BE2C (cell line): ENCODE measurements around the gene PCK2.

Source experiments
- DNase-seq: peaks from one replicate; pipeline ENCODE4 v3.0.0-alpha.2; 2020
- H3K27me3 ChIP-seq: fragments of 250-450 bp; sonication (Bioruptor Pico); 2 replicates; pipeline ENCODE4 v1.5.1; 2020; ENCODE audit warnings: mild to moderate bottlenecking
- H3K36me3 ChIP-seq: fragments of 250-450 bp; sonication (Bioruptor Pico); 2 replicates; pipeline ENCODE4 v1.5.1; 2020; ENCODE audit warnings: mild to moderate bottlenecking
- H3K4me1 ChIP-seq: fragments of 250-450 bp; sonication (Bioruptor Pico); 2 replicates; pipeline ENCODE4 v1.5.1; 2020
- H3K4me3 ChIP-seq: 2 replicates; pipeline ENCODE4 v1.5.1; 2011; ENCODE audit warnings: low read depth, low read length
- H3K9me3 ChIP-seq: fragments of 250-450 bp; sonication (Bioruptor Pico); 2 replicates; pipeline ENCODE4 v1.5.1; 2020
- CTCF ChIP-seq: IDR thresholded peaks from 2 replicates; pipeline ENCODE4 v1.5.1; 2012; ENCODE audit warnings: mild to moderate bottlenecking, low read depth, low read length

Gene PCK2

GRCh38 chr14:24110060-24110459 lies 15.9 kb downstream of the PCK2 start:
- Histone ChIP-seq H3K4me3 (no peak overlapping the region), H3K36me3 (no peaks in the 10 kb centered on the region), H3K27me3 (no peaks in the 10 kb centered on the region), H3K9me3 (no peaks in the 10 kb centered on the region), H3K4me1 (no peaks in the 10 kb centered on the region)
- no peak for DNase-seq
- no peak for TF ChIP-seq CTCF

GRCh38 chr14:24110523-24110922 lies 16.4 kb downstream of the PCK2 start:
- no peak for DNase-seq
- H3K4me1 ChIP-seq: no peaks in the 10 kb centered on the region; the same call in 1 of the 2 replicates
- no peaks in the 10 kb centered on the region for H3K9me3 ChIP-seq
- no peak overlapping the region for H3K4me3 ChIP-seq
- no peaks in the 10 kb centered on the region for H3K36me3 ChIP-seq
- no peaks in the 10 kb centered on the region for H3K27me3 ChIP-seq
- TF ChIP-seq CTCF: no peak

DNA sequence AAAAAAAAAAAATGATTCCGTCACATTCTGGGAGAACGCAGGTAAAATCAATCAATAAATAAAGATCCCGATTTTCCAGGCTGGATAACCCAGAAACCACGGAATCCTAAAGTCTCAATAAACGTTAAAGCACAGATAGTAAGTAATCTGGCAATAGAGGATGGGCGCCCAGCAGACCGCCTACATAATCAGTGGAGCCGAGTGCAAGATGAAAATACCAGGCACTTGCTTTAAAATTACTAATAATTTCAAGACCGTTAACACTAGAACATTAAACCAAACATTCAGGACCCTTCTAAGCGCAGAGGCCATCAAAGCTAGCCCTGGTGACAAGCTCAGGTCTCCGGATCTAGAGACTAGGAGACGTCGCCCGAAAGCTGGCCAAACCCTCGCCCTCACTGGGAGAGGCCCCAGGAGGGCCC lies 19.3 kb downstream of the PCK2 start:
- no peak for DNase-seq
- Histone ChIP-seq H3K27me3 (no peaks in the 10 kb centered on the region), H3K36me3 (no peaks in the 10 kb centered on the region), H3K4me3 (peak overlapping the region; percentile 84), H3K9me3 (no peaks in the 10 kb centered on the region), H3K4me1 (no peaks in the 10 kb centered on the region; the same call in 1 of the 2 replicates)
- no peak for TF ChIP-seq CTCF

- H3K36me3 ChIP-seq: no peaks in the 10 kb centered on the region
These were observed 19.9 kb downstream of the PCK2 start for GRCh38 chr14:24113801-24114531.

GRCh38 chr14:24114532-24115421 lies 20.7 kb downstream of the PCK2 start, which contains the start of the genes DCAF11 and NRL:
Gene DCAF11, plus strand, starts transcription at chr14:24114777. Its CDS starts 818 bp downstream, at chr14:24115595.
Gene NRL, minus strand, starts transcription at chr14:24114949. Its CDS starts 32,101 bp downstream, at chr14:24082848.
- H3K27me3 ChIP-seq: no peaks in the 10 kb centered on the region
- peak; percentile 99 for DNase-seq
- H3K4me1 ChIP-seq: no peaks in the 10 kb centered on the region; the same call in 1 of the 2 replicates
- H3K4me3 ChIP-seq: peak within 1 kb of the TSS; percentile 84
- TF ChIP-seq CTCF: no peak
- peaks cover 6% of the 10 kb centered on the region for H3K36me3 ChIP-seq
- no peaks in the 10 kb centered on the region for H3K9me3 ChIP-seq

More at GRCh38 chr14:24113801-24114531, 19.9 kb downstream of the PCK2 start:
- Histone ChIP-seq H3K27me3 (no peaks in the 10 kb centered on the region), H3K4me1 (no peaks in the 10 kb centered on the region; the same call in 1 of the 2 replicates), H3K4me3 (peak overlapping the region; percentile 84), H3K9me3 (no peaks in the 10 kb centered on the region)
- no peak for TF ChIP-seq CTCF
- DNase-seq: peak; percentile 85
